Cardiac muscle cell (in vitro differentiated cells and primary cell): ENCODE measurements around the gene BAAT. TPM values are rescaled to one million over a fixed set of nuclear protein-coding genes. Genes with fewer than 3 reads are reported as not detected.
"Not testable (repeated sequence)": the region's sequence is repeated elsewhere in the genome, so short reads cannot be mapped to it uniquely, and the experiment has no call there.

ENCODE experiments used
- DNase-seq, 2 donors: peaks; one replicate each; pipeline versions ENCODE4 v3.0.0 to v3.0.0-alpha.2; 2010 to 2017; ENCODE audit warnings: low read depth in 1 of 2, low spot score in 1 of 2
- H3K27ac ChIP-seq: fragments of 200-600 bp; sonication (generic); 2 replicates; pipeline ENCODE4 v1.5.1; 2016
- H3K27me3 ChIP-seq: fragments of 200-600 bp; sonication (generic); 2 replicates; pipeline ENCODE4 v1.6.0; 2016; ENCODE audit warnings: control low read depth
- H3K36me3 ChIP-seq: fragments of 200-600 bp; sonication (generic); 2 replicates; pipeline ENCODE4 v1.5.1; 2016; ENCODE audit warnings: control low read depth
- H3K4me1 ChIP-seq: fragments of 200-600 bp; sonication (generic); 2 replicates; pipeline ENCODE4 v1.8.1; 2017; ENCODE audit warnings: low read depth, mild to moderate bottlenecking, mixed run types
- H3K4me3 ChIP-seq: fragments of 200-600 bp; sonication (generic); 2 replicates; pipeline ENCODE4 v1.5.1; 2016; ENCODE audit warnings: mild to moderate bottlenecking
- H3K9me3 ChIP-seq: fragments of 200-600 bp; sonication (generic); 2 replicates; pipeline ENCODE4 v1.5.1; 2017; ENCODE audit warnings: low read depth, mild to moderate bottlenecking, control low read depth
- polyA plus RNA-seq: library from polyadenylated mRNA; unstranded; fragments of >200 nt; fragmentation: Nextera tagmentation; extraction: Ambion mirVana; gene quantifications from 2 replicates; pipeline ENCODE4 v1.2.1, GENCODE V29; 2016
- total RNA-seq: library from RNA; depleted of rRNA; stranded (reverse); fragments of >200 nt; gene quantifications from 2 replicates; pipeline ENCODE4 v1.2.3, GENCODE V29; 2016
- TF ChIP-seq, protein P1 (sequence below): IDR thresholded peaks from 2 replicates; pipeline ENCODE4 v1.5.1; 2012; ENCODE audit warnings: low read depth, mild to moderate bottlenecking, low read length

The BAAT gene
- not detected in 2 replicates for total RNA-seq
- not detected in 2 replicates for polyA plus RNA-seq

DNA sequence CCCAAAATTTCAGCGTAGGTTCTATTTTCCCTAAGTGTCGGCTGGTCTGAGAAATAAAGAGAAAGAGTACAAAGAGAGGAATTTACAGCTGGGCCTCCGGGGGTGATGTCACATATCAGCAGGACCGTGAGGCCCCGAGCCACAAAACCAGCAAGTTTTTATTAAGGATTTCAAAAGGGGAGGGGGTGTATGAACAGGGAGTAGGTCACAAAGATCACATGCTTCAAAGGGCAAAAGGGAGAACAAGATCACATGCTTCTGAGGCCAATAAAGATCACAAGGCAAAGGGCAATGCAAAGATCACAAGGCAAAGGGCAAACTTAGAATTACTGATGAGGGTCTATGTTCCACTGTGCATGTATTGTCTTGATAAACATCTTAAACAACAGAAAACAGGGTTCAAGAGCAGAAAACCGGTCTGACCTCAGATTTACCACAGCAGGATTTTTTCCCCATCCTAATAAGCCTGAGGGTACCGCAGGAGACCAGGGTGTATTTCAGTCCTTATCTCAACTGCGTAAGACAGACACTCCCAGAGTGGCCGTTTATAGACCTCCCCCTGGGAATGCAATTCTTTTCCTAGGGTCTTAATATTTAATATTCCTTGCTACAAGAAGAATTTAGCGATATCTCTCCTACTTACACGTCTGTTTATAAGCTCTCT lies at the start of gene BAAT:
Gene BAAT, minus strand, starts transcription at position 134 of the 664 bp plus-strand sequence. CDS start 13,602 bp downstream, outside the sequence.
- not testable (repeated sequence) for H3K4me3 ChIP-seq, H3K9me3 ChIP-seq, H3K4me1 ChIP-seq, H3K27ac ChIP-seq, H3K27me3 ChIP-seq, DNase-seq, H3K36me3 ChIP-seq

GRCh38 chr9:101433229-101433628 lies 48.4 kb upstream of the BAAT start:
- H3K4me3 ChIP-seq, result no peak overlapping the region
- no peaks in the 10 kb centered on the region for H3K4me1 ChIP-seq
- H3K27me3 ChIP-seq, result no peaks in the 10 kb centered on the region
- no peak for DNase-seq
- H3K36me3 ChIP-seq, result no peaks in the 10 kb centered on the region
- no peak overlapping the region for H3K27ac ChIP-seq
- TF ChIP-seq, protein P1, sequence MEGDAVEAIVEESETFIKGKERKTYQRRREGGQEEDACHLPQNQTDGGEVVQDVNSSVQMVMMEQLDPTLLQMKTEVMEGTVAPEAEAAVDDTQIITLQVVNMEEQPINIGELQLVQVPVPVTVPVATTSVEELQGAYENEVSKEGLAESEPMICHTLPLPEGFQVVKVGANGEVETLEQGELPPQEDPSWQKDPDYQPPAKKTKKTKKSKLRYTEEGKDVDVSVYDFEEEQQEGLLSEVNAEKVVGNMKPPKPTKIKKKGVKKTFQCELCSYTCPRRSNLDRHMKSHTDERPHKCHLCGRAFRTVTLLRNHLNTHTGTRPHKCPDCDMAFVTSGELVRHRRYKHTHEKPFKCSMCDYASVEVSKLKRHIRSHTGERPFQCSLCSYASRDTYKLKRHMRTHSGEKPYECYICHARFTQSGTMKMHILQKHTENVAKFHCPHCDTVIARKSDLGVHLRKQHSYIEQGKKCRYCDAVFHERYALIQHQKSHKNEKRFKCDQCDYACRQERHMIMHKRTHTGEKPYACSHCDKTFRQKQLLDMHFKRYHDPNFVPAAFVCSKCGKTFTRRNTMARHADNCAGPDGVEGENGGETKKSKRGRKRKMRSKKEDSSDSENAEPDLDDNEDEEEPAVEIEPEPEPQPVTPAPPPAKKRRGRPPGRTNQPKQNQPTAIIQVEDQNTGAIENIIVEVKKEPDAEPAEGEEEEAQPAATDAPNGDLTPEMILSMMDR, result no peak
- H3K9me3 ChIP-seq, result no peaks in the 10 kb centered on the region

GRCh38 chr9:101432740-101433139 lies 47.9 kb upstream of the BAAT start:
- Histone ChIP-seq H3K9me3 (no peaks in the 10 kb centered on the region), H3K36me3 (no peaks in the 10 kb centered on the region), H3K27ac (no peak overlapping the region), H3K4me3 (no peak overlapping the region), H3K4me1 (no peaks in the 10 kb centered on the region), H3K27me3 (no peaks in the 10 kb centered on the region)
- no peak for DNase-seq
- TF ChIP-seq, protein P1, result no peak

DNA sequence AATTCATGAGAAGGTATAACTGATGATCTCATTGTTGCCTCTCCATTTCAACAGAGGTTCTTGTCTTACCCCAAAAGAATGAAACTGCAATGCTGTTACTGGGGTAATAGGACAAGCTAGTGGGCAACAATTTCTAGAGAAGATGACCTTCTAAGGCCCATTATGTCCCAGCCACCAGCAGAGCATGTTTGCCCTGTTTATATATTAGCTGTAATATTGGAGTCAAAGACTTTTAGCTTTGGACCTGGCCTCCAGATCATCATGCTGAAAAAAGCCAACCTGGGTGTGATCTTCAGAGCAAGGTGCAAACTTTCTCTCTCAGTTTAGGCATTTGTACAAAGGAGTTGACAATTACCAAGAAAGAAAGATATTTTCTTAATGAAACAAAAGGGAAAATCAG lies 47.4 kb upstream of the BAAT start:
- no peak overlapping the region for H3K4me3 ChIP-seq
- H3K27ac ChIP-seq, result no peak overlapping the region
- H3K36me3 ChIP-seq, result no peaks in the 10 kb centered on the region
- no peaks in the 10 kb centered on the region for H3K4me1 ChIP-seq
- TF ChIP-seq, protein P1, result no peak
- H3K9me3 ChIP-seq, result no peaks in the 10 kb centered on the region
- no peak for DNase-seq
- H3K27me3 ChIP-seq, result no peaks in the 10 kb centered on the region

DNA sequence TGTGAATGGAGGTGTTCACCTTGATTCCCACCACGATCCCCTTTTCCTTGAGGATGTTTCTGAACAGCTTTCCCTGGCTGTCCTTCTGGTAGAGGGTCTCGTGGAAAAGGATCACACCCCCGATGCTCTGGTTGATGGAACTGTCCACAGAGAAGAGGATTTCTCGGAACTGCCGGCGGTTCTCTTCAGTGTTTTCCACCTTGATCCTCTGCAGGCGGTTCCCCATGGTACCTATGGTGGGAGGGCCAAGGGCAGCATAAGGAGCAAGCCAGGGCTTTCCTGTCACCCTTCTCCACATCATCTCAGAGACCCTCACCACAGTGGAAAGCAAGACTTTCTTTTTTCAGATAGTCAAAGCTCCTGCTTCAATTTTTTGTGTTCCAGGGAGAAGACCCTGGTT lies 44.9 kb upstream of the BAAT start:
- H3K27ac ChIP-seq, result no peak overlapping the region
- no peaks in the 10 kb centered on the region for H3K27me3 ChIP-seq
- H3K36me3 ChIP-seq, result no peaks in the 10 kb centered on the region
- TF ChIP-seq, protein P1, result no peak
- H3K9me3 ChIP-seq, result no peaks in the 10 kb centered on the region
- DNase-seq, result no peak
- no peak overlapping the region for H3K4me3 ChIP-seq
- H3K4me1 ChIP-seq, result no peaks in the 10 kb centered on the region

GRCh38 chr9:101428909-101429308 lies 44.1 kb upstream of the BAAT start:
- Histone ChIP-seq H3K4me3 (no peak overlapping the region), H3K36me3 (no peaks in the 10 kb centered on the region), H3K27ac (no peak overlapping the region), H3K9me3 (no peaks in the 10 kb centered on the region), H3K27me3 (no peaks in the 10 kb centered on the region), H3K4me1 (peaks cover 5% of the 10 kb centered on the region)
- TF ChIP-seq, protein P1, result no peak
- DNase-seq, result no peak
